Epithelial cell of esophagus (primary cell): Measurements from ENCODE around the gene CD58.

Experiments
- DNase-seq: peaks from one replicate; pipeline ENCODE4 v3.0.0; 2010; ENCODE audit warnings: low read depth
- H3K4me3 ChIP-seq: 2 replicates; pipeline ENCODE4 v1.5.1; 2011; ENCODE audit warnings: mild to moderate bottlenecking, low read length, control low read depth
- TF ChIP-seq, protein P1 (sequence below): IDR thresholded peaks from 2 replicates; pipeline ENCODE4 v1.5.1; 2011; ENCODE audit warnings: low read depth, mild to moderate bottlenecking, low read length, control low read depth, inconsistent platforms; ENCODE audit not compliant: insufficient read depth; ENCODE audit errors: missing control alignments

The CD58 gene

DNA sequence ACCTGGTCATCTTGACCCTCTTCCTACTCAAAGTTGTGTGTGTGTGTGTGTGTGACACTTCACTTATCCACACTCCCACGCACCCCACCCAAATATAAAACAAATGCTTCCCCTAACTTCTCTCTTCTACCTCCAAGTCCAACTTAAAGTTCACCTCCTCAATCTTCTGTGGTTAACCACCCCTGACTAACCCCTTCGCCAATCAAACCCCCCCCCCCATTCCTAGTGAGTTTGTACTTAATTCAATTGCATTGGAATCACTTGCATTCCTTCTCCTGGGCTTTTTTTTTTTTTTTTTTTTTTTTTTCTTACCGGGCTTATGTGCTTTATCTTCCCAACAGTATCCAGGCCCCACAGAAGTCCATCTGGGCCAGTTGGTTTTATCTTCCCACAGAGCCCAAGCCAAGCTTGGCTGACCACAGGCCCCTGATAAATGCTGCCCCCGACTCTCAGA lies 78.4 kb downstream of the CD58 start:
- DNase-seq, result no peak
- TF ChIP-seq, protein P1, sequence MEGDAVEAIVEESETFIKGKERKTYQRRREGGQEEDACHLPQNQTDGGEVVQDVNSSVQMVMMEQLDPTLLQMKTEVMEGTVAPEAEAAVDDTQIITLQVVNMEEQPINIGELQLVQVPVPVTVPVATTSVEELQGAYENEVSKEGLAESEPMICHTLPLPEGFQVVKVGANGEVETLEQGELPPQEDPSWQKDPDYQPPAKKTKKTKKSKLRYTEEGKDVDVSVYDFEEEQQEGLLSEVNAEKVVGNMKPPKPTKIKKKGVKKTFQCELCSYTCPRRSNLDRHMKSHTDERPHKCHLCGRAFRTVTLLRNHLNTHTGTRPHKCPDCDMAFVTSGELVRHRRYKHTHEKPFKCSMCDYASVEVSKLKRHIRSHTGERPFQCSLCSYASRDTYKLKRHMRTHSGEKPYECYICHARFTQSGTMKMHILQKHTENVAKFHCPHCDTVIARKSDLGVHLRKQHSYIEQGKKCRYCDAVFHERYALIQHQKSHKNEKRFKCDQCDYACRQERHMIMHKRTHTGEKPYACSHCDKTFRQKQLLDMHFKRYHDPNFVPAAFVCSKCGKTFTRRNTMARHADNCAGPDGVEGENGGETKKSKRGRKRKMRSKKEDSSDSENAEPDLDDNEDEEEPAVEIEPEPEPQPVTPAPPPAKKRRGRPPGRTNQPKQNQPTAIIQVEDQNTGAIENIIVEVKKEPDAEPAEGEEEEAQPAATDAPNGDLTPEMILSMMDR, result no peak
- no peak overlapping the region for H3K4me3 ChIP-seq

DNA sequence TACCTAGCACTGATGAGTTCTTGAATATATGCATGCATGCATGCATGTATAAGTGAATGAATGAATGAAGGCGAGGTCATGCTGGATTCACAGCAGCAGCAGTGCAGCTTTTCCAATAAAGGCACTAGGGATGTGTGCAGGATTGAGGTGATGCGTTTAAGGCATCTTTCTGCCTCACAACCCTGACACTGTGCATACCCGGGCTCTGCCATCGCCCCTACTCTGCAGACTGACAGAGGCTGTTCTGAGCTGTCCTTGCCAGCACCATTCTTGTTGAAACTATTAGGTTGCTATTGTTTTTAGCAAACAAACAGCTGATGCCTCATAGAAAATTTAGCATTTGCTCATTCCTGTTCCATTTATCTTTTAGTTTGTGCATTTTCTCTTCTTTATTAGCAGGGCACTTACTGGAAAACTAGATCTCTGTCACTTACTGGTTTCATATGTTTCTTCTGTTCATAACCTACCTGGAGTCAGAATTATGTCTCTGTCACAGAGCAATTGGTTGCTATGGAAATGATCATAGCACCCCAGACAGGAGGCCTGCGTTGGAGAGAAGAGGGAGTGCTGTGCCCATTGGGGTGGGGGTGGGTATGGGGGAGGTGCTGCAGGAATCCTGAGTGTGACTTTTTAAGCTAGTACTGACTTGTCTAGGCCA lies 79.0 kb downstream of the CD58 start:
- TF ChIP-seq, protein P1, result no peak
- H3K4me3 ChIP-seq, result no peak overlapping the region
- no peak for DNase-seq

DNA sequence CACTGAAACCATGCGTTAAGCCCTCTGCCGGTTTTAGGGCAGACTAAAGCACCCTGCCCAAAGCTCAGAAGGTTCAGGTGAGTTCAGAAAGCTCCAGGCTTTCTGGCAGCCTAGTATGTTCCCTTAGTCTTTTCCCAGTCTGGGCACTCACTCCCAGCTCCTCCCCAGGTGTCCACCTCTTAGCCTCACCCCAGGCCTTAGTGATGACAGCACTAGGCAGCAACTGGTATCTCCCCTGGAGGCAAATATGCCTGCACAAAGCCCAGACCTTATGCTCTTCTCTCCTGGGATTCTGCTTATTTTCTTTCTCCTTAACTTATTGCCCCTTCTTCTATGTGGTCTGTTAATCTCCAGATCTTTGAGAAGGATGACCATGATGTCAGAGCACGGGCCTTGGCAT lies 80.2 kb downstream of the CD58 start:
- TF ChIP-seq, protein P1, result no peak
- no peak for DNase-seq

DNA sequence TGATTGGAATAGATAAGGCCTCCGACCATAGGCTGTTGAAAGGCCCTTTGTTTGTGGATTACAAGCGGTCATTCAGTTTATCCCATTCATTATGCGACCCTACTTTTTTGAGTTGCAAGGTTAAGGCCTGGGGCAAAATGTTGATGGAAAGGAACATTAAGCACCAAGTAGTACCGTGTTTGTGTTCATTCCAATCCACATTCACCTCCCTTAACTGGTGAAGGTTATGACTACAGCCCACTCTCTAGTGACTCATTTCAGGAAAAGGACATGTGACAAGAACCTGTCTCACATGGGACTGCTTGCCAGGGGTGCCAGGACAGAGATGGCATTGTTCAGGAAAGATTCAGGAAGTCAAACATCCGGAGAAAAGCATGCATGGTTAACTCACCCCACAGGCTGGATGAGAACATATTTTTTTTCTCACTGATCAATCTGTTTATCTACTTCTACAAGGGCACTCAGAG lies 81.6 kb downstream of the CD58 start:
- DNase-seq, result peak; percentile 62
- no peak overlapping the region for H3K4me3 ChIP-seq
- TF ChIP-seq, protein P1, result no peak

More for the DNA sequence above, 80.2 kb downstream of the CD58 start:
- no peak overlapping the region for H3K4me3 ChIP-seq

DNA sequence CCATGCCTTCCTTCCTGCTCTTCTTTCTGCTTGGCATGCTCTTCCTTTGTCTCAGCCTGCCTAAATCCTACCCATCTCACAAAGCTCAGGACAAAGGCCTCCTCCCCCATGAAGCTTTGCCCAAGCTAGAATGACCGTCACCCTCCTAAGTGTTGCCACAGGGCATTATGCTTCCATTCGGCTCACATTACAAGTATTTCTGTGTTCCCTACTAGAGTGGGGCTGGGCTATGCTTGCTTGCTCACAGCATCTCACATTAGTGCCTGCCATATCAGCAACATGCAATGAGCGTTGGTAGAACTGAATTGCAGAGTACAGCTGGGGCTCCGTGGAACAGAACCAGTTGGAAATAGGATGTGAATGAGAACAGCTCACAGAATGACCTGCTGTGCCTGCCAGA lies 82.8 kb downstream of the CD58 start:
- no peak overlapping the region for H3K4me3 ChIP-seq
- peak; percentile 64 for DNase-seq
- TF ChIP-seq, protein P1, result no peak

DNA sequence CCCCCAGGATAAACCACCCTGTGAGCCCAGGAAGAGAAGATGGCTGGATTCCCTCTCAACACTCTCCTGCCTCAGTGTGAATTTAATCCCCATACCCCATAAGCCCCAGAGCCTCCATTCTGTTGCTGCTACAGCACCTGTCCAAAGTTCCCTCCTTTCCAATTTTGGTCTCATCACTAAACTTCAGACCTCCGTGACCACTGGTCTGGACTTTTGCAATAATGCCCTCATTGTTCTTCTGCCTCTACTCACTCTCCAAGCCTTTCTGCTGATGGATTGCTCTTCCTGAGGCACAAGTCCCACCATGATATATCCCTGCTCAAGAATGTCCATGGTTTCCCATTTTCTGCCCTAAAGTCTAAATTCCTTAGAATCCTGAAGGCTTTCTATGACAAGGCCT lies 83.2 kb downstream of the CD58 start:
- TF ChIP-seq, protein P1, result no peak
- no peak overlapping the region for H3K4me3 ChIP-seq
- DNase-seq, result no peak

DNA sequence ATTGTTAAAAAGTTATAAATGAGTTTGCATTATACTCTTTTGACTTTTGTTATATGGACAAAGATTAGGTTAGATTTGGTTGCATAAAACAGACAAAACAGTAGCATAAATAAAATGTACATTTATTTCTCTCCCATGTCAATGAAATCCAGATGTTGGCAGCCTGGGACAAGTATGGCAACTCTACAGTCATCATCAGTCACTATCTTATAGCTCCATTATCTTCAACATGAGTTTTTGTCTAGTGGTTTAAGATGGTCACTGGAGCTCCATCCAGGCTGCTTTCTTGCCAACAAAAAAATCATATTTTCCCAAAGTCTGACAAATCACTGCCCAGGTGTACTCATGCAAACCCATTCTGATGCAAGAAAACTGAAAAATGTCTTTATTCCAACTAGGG lies 83.8 kb downstream of the CD58 start:
- no peak overlapping the region for H3K4me3 ChIP-seq
- TF ChIP-seq, protein P1, result no peak
- DNase-seq, result no peak
